ENCODE measurements around the gene VEPH1.

DNA sequence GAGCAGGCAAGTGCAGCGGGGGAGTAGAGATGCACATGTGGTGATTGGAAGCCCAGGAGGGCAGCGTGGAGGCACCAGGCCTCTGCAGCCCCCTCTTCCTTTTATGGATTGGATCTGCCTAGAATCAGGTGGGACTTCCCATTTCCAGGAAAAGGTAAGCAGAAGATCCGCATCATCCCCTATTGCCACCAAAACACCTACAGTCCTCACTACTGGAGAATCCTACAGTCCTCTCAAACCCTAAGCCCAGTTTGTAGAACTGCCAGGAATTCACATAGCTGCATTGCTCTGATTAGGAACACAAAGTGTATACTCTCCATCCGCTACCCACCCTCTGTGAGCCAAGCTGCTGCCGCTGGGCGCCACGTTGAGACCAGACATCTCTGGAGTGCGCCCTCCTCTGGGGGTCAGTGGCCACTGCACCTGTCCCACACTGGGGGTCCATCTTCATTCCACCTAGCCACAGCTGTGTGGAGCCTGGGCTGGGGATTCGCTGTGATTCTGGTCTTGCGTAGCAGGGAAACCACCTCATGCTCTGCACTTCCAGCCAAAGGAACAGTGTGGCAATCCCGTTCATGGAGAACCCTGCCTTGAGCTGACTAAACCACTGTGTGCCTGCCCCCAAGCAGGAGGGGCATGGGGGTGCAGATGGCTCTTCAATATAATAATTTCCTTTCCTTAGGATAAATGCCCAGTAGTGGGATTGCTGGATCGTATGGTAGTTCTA lies 155.5 kb downstream of the VEPH1 start:
- TF ChIP-seq EZH2 (IDR thresholded peaks at IDR 0.05; ENCODE audit: insufficient read depth, poor library complexity, severe bottlenecking) = no peak
- no peak for TF ChIP-seq EZH2phosphoT487 (IDR thresholded peaks at IDR 0.05; ENCODE audit: insufficient read depth, low read depth)

Data from GM23248 (cell line).